Measurements from ENCODE around the gene DPYD.

Gene DPYD

GRCh38 chr1:97533358-97533757 is 387.5 kb downstream of the DPYD start:
- DNase-seq (ENCODE audit: low read depth) = no peak

GRCh38 chr1:97529600-97529999 is 391.2 kb downstream of the DPYD start:
- no peak for DNase-seq (ENCODE audit: low read depth)

GRCh38 chr1:97524211-97524610 is 396.6 kb downstream of the DPYD start:
- DNase-seq (ENCODE audit: low read depth) = no peak

GRCh38 chr1:97516588-97516987 is 404.2 kb downstream of the DPYD start:
- no peak for DNase-seq (ENCODE audit: low read depth)

- no peak for DNase-seq (ENCODE audit: low read depth)
These were observed 412.1 kb downstream of the DPYD start for GRCh38 chr1:97508653-97509218.

- DNase-seq (ENCODE audit: low read depth) = no peak
These were observed 413.0 kb downstream of the DPYD start for GRCh38 chr1:97507863-97508262.

- no peak for DNase-seq (ENCODE audit: low read depth)
These were observed 414.5 kb downstream of the DPYD start for GRCh38 chr1:97506368-97506767.

GRCh38 chr1:97505816-97506215 is 415.0 kb downstream of the DPYD start:
- DNase-seq (ENCODE audit: low read depth) = no peak

- DNase-seq (ENCODE audit: low read depth) = no peak
These were observed 415.5 kb downstream of the DPYD start for GRCh38 chr1:97505289-97505688.

GRCh38 chr1:97502360-97502759 is 418.5 kb downstream of the DPYD start:
- DNase-seq (ENCODE audit: low read depth) = no peak

GRCh38 chr1:97501628-97502027 is 419.2 kb downstream of the DPYD start:
- DNase-seq (ENCODE audit: low read depth) = no peak

- DNase-seq (ENCODE audit: low read depth) = no peak
These were observed 420.1 kb downstream of the DPYD start for GRCh38 chr1:97500760-97501159.

GRCh38 chr1:97499667-97500066 is 421.2 kb downstream of the DPYD start:
- DNase-seq (ENCODE audit: low read depth) = no peak

GRCh38 chr1:97489834-97490233 is 431.0 kb downstream of the DPYD start:
- no peak for DNase-seq (ENCODE audit: low read depth)

GRCh38 chr1:97488530-97488929 is 432.3 kb downstream of the DPYD start:
- no peak for DNase-seq (ENCODE audit: low read depth)

GRCh38 chr1:97482022-97482421 is 438.8 kb downstream of the DPYD start:
- DNase-seq (ENCODE audit: low read depth) = no peak

- no peak for DNase-seq (ENCODE audit: low read depth)
These were observed 453.4 kb downstream of the DPYD start for GRCh38 chr1:97467445-97467844.

GRCh38 chr1:97464305-97464704 is 456.5 kb downstream of the DPYD start:
- DNase-seq (ENCODE audit: low read depth) = no peak

GRCh38 chr1:97461782-97462181 is 459.1 kb downstream of the DPYD start:
- DNase-seq (ENCODE audit: low read depth) = no peak

GRCh38 chr1:97457446-97458089 is 463.3 kb downstream of the DPYD start:
- no peak for DNase-seq (ENCODE audit: low read depth)

- DNase-seq (ENCODE audit: low read depth) = no peak
These were observed 468.9 kb downstream of the DPYD start for GRCh38 chr1:97451944-97452343.

GRCh38 chr1:97451046-97451826 is 469.6 kb downstream of the DPYD start:
- no peak for DNase-seq (ENCODE audit: low read depth)

GRCh38 chr1:97441966-97442365 is 478.9 kb downstream of the DPYD start:
- no peak for DNase-seq (ENCODE audit: low read depth)

GRCh38 chr1:97433824-97434177 is 487.0 kb downstream of the DPYD start:
- no peak for DNase-seq (ENCODE audit: low read depth)
